Superior temporal gyrus (tissue), 1 donor: Measurements from ENCODE around the gene NEK3.
A peak's percentile ranks its signal among the peaks of the same experiment; 100 is the strongest.
"Not testable (repeated sequence)": the region's sequence is repeated elsewhere in the genome, so short reads cannot be mapped to it uniquely, and the experiment has no call there.

Experiments
- DNase-seq: peaks from one replicate; pipeline ENCODE4 v3.0.0-alpha.2; 2016; ENCODE audit errors: extremely low spot score

NEK3 gene, protein sequence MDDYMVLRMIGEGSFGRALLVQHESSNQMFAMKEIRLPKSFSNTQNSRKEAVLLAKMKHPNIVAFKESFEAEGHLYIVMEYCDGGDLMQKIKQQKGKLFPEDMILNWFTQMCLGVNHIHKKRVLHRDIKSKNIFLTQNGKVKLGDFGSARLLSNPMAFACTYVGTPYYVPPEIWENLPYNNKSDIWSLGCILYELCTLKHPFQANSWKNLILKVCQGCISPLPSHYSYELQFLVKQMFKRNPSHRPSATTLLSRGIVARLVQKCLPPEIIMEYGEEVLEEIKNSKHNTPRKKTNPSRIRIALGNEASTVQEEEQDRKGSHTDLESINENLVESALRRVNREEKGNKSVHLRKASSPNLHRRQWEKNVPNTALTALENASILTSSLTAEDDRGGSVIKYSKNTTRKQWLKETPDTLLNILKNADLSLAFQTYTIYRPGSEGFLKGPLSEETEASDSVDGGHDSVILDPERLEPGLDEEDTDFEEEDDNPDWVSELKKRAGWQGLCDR

DNA sequence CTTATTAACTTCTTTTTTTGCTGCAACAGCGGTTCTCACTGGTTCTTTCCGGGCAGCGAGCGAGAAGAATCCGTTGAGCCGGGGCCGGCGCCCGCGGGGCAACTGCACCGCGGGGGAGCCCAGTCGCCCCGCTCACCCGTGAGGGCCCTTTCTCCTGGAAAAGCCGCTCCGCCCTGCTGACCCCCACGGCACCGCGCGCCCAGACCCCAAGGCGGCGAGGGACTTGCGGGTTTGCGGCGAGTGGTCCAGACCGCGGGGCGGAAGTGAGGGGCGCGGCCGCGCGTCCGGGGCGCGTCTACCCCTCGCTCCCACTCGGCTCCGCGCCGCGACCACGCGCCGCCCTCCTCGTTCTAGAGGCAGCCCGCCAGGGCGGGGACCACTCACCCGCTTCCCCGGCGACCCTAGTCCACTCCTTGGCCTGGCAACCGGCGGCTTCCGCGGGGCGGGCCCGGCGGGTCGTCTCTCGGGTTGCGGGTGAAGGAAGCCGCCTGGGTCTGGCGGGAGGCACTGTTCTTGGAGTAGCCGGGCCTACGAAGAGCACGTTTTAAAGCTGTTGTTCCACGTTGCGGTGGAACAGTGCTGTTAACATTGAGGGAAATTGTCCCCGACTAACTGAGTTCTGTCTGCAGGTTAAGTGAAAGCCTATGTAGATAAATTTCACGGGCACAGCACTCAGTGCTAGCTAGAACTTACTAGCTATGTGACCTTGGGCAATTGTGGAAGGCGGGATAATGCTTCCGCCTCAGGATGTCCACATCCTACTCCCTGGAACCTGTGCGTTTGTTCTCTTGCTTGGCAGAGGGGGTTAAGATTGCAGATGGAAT lies at the start of gene NEK3:
NEK3 (minus strand) TSS at position 439 of the 824 bp plus-strand sequence. CDS start 3,406 bp downstream, outside the sequence.
- peak; percentile 69 for DNase-seq

DNA sequence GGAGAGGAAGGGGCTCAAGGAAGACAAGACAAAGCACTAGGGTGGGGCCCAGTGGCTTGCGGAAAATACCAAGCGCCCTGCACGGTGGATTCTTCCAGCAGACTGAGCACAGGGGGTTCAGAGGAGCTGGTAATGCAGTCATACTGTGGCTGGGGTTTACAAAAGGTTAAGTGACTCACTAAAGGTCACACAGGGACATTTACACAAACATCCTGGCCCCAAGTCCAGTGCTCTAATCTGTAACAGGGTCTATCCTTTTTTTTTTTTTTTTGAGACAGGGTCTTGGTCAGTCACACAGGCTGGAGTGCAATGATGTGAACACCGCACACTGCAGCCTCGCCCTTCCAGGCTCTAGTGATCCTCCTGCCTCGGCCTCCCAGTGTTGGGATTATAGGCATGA lies 49.0 kb upstream of the NEK3 start:
- not testable (repeated sequence) for DNase-seq

DNA sequence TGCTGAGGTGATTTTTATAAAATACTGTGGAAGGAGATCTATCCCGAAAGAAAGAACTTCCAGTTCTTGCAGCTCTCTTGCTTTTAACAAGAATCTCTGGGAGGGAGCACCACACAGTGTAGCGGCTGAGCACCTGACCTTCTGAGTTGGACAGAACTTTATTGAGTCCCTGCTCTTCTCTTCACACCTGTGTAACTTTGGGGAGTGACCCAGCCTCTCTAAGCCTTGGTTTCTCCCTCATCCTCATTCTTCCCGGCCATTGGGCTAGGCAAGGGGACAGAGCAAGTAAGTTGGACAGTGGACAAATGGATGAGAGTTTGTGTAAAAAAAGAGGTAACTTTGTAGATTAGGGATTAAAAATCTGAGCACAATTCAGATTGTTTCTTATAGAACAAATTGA lies 48.5 kb upstream of the NEK3 start:
- not testable (repeated sequence) for DNase-seq

- not testable (repeated sequence) for DNase-seq
Measured at GRCh38 chr13:52207337-52207736, 47.9 kb upstream of the NEK3 start.

DNA sequence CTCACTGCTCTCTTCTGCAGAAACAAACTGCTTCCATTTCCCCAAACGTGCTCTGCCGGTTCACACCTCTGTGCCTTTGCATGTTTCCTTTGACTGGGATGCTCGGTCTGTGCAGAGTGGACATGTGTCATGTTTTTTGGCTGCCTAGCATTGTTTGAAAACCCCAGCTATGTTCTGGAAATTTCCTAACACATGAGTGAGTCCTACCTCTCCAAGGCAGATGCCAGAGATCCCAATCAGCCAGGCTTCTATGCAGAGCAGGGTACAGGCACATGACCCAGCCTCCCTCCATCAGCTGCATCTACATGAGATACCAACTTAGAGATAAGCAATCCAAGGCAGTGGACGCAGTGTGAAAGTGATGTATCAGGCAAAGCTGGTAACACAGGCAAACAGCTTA lies 45.1 kb upstream of the NEK3 start:
- DNase-seq = not testable (repeated sequence)

- DNase-seq = not testable (repeated sequence)
Measured at GRCh38 chr13:52203864-52204263, 44.5 kb upstream of the NEK3 start.

GRCh38 chr13:52202506-52202905 lies 43.1 kb upstream of the NEK3 start:
- DNase-seq = not testable (repeated sequence)

GRCh38 chr13:52201439-52202193 lies 42.2 kb upstream of the NEK3 start:
- peak; percentile 85 for DNase-seq

GRCh38 chr13:52195401-52195837 lies 36.0 kb upstream of the NEK3 start:
- DNase-seq = no peak

DNA sequence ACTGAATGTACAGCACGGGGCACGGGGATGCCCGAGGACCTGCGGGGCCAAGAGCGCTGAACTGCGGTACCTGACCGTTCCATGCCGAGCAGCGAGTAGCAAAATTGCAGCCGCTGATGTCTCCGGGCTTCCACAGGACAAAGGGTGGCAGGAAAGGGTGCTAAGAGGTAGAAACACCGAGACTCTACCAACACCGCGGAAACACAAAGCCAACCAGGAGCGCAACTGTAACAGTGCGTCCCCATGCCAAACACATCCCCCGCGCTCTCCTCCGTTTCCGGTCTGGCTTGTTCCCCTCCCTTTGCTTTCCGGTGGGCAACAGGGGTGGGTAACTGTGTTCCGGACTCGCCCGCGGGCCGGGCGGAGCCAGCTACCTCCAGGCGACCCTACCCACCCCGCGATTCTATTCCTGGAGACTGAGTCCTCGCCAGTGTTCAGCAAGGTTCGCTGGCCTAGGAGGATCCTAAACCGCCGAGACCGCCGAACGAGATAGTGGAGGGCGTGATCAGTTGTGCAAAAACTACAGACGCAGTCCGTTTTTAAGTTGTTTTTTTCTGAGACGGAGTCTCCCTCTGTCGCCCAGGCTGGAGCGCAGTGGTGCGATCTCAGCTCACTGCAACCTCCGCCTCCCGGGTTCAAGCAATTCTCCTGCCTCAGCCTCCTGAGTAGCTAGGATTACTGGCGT lies 34.9 kb upstream of the NEK3 start:
- DNase-seq = peak; percentile 94

DNA sequence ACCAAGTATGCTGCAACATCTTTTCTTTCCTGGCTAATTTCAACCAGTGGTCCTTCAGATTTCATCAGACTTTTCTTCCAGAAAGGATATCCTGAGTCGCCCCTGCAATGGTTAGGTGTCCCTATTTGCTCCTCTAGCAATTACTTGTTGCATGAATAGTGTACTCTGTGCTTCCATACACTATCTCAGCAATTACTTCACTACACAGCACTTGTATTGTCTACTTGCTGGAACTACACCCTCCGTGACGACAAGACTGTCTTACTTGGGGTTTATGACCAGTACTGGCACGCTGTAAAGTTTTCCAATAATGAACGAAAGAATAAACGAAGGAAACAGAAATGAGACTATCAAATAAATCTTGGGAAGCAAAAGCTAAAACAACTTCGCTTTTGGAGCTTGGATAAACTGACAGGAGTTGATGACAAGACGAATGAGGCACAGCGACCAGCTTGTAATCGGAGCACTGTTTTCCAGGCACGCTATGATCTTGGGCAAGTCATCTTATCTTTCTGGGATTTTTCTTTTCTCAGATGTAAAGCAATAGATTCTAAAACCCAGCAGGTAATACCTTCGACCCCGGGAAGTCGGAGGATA lies 34.3 kb upstream of the NEK3 start:
- peak; percentile 66 for DNase-seq

DNA sequence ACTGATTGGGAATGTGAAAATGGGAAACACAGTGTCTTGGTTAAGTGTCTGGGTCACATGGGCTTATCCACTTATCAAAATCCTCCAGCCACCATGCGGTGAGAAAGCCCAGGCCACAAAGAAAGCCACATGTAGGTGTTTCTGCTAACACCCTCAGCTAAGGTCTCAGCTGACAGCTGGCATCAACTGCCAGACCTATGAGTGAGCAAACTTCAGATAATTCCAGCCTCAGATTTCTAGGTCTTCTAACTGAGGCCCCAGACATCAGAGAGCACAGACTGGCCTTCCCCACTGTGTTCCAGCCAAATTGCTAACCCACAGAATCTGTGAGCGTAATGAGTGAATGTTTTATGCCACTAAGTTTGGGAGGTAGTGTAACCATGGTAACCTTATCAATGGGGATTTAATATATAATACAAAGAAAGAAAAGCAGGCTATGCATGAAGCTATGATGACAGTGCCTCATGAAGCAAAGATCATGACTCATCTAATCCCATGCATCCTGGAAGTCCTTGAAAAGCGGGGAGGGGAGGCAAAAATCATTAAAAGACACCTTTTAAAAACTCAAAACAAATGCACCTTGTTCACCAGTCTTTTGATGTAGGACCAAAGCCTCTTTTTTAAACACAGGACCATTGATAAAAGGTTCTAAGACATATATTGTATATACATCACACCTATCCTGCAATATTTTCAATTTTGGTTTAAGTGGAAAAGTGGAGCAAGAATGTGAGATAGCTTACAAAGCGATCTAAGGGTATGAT lies 28.2 kb upstream of the NEK3 start:
- DNase-seq = peak; percentile 10

DNA sequence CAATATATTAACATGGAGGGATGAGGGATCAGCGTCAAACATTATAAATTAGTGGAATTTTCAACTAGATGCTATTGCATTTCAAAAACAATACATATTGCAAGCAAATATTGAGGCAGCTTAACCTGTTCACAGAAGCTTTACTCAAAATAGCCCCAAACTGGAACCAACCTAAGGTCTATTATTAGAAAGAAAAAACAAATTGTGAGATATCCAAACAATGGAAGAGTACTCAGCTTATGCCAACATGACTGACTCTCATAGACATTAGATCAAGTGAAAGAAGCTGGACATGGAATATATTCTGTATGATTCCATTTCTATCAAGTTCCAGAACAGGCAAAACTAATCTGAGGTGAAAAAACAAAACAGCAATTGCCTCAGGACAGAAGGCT lies 27.6 kb upstream of the NEK3 start:
- peak; percentile 34 for DNase-seq

- DNase-seq = not testable (repeated sequence)
Measured at GRCh38 chr13:52181316-52181954, 22.0 kb upstream of the NEK3 start.

DNA sequence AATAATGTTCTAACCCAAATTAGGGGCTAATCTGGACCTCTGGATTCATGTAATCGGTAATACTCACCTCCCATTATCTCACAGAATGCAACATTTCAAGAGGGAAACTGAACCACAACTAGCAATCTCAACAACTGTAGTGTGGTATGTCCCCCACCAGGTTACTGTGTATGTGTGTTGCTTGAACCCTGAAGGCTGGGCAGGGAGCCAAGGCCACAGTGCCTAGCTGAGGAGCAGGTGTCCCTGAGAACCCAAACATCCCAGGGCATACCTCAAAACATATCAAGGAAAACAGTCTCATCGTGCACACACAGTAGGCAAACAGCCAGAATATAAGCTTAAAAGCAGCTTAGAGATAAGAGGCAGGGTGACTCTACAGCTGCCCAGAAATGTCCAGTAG lies 20.5 kb upstream of the NEK3 start:
- DNase-seq = no peak

DNA sequence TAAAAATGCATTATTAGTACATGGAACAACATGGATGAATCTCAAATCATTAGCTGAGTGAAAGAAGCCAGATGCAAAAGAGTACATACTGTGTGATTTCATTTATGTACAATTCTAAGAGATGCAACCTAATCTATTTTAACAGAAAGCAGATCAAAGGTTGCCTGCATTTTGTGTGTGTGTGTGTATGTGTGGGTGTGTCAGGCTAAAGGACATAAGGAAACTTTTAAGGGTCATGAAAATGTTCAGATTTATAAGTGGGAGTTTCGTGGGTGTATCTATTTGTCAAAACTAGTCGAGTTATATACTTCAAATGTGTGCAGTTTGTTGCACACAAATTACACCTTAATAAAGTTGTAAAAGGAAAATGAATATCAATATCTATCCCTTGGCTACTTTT lies 17.9 kb upstream of the NEK3 start:
- no peak for DNase-seq

DNA sequence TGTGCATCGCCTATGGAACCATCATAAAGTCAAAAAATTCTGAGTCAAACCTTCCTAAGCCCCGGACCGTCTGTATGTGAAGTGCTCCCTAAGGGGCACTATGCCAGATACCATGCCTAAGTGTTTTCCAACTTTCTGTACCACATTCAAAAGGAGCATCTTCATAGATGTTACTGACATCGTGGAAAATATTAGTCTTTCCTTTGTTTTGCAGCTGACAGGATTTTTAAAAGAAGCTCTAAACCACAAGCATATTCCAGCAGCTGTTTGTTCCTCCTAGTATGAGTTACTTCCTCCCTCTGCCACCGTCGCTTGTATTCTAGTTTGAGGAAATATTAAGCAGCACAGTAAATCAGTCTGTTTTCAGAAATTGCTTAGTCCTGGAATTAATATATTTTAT lies 14.6 kb upstream of the NEK3 start:
- peak; percentile 69 for DNase-seq

GRCh38 chr13:52173373-52173772 lies 14.0 kb upstream of the NEK3 start:
- no peak for DNase-seq

DNA sequence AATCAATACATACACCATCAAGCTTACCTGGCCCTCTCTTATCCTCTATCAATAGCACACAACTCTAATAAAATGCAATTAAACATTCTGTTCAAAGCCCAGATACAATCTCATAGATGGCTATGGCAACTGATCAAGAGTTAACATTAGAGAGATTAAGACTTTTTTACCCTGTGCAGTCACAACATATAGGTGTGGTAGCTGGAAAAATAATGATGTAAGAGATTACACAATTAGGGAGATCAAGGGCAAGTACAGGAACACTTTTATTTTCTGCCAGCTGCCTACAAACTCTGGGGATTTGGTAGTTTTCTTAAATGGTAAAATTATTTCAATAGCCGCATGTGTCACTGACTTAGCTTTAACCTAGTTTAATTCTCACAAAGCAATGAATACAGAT lies 12.3 kb upstream of the NEK3 start:
- not testable (repeated sequence) for DNase-seq
